ENCODE measurements around the gene ATP9A.

- TF ChIP-seq POLR2AphosphoS5 (IDR thresholded peaks at IDR 0.05; ENCODE audit: low read depth, low read length), result no peak
- no peak for TF ChIP-seq TAF1 (IDR thresholded peaks at IDR 0.05; ENCODE audit: borderline replicate concordance, insufficient read depth, low read length)
- TF ChIP-seq REST (IDR thresholded peaks at IDR 0.05; ENCODE audit: insufficient read depth in 1 of 2, low read depth in 2 of 2, low read length in 2 of 2), result no peak
Measured at GRCh38 chr20:51732096-51732791, 35.9 kb downstream of the ATP9A start.

Measured in PFSK-1 (cell line).